ENCODE results near the gene PIM1.
A peak's percentile ranks its signal among the peaks of the same experiment; 100 is the strongest.

The PIM1 gene

GRCh38 chr6:37162740-37163139 lies 7.2 kb upstream of the PIM1 start:
- Histone ChIP-seq H3K9me3 (ENCODE audit: control insufficient read depth, insufficient read depth, low read length) (no peaks in the 10 kb centered on the region), H3K27me3 (ENCODE audit: control insufficient read depth, insufficient read depth, low read length) (no peaks in the 10 kb centered on the region), H3K36me3 (ENCODE audit: control insufficient read depth, insufficient read depth, low read length) (no peaks in the 10 kb centered on the region), H3K4me1 (ENCODE audit: control insufficient read depth, insufficient read depth, low read length) (no peaks in the 10 kb centered on the region), H3K4me3 (ENCODE audit: low read depth, low read length) (no peak overlapping the region), H3K9ac (ENCODE audit: low read depth, low read length) (no peak overlapping the region)

- Histone ChIP-seq H3K9me3 (ENCODE audit: control insufficient read depth, insufficient read depth, low read length) (no peaks in the 10 kb centered on the region), H3K9ac (ENCODE audit: low read depth, low read length) (no peak overlapping the region), H3K27me3 (ENCODE audit: control insufficient read depth, insufficient read depth, low read length) (no peaks in the 10 kb centered on the region), H3K4me1 (ENCODE audit: control insufficient read depth, insufficient read depth, low read length) (peaks cover 11% of the 10 kb centered on the region), H3K36me3 (ENCODE audit: control insufficient read depth, insufficient read depth, low read length) (peaks cover 20% of the 10 kb centered on the region), H3K4me3 (ENCODE audit: low read depth, low read length) (no peak overlapping the region)
Observed at GRCh38 chr6:37168163-37168758, 1.7 kb upstream of the PIM1 start.

- Histone ChIP-seq H3K4me3 (ENCODE audit: low read depth, low read length) (peak overlapping the region; percentile 67), H3K9me3 (ENCODE audit: control insufficient read depth, insufficient read depth, low read length) (no peaks in the 10 kb centered on the region), H3K9ac (ENCODE audit: low read depth, low read length) (peak overlapping the region; percentile 90), H3K36me3 (ENCODE audit: control insufficient read depth, insufficient read depth, low read length) (peaks cover 27% of the 10 kb centered on the region), H3K27me3 (ENCODE audit: control insufficient read depth, insufficient read depth, low read length) (no peaks in the 10 kb centered on the region), H3K4me1 (ENCODE audit: control insufficient read depth, insufficient read depth, low read length) (peaks cover 11% of the 10 kb centered on the region)
Observed at GRCh38 chr6:37168811-37169495, 999 bp upstream of the PIM1 start.

GRCh38 chr6:37170273-37171200 lies 585 bp downstream of the PIM1 start:
- Histone ChIP-seq H3K9ac (ENCODE audit: low read depth, low read length) (peak overlapping the region; percentile 85), H3K27me3 (ENCODE audit: control insufficient read depth, insufficient read depth, low read length) (no peaks in the 10 kb centered on the region), H3K4me3 (ENCODE audit: low read depth, low read length) (peak overlapping the region; percentile 88), H3K9me3 (ENCODE audit: control insufficient read depth, insufficient read depth, low read length) (no peaks in the 10 kb centered on the region), H3K36me3 (ENCODE audit: control insufficient read depth, insufficient read depth, low read length) (peaks cover 37% of the 10 kb centered on the region), H3K4me1 (ENCODE audit: control insufficient read depth, insufficient read depth, low read length) (peaks cover 14% of the 10 kb centered on the region)

- H3K4me3 ChIP-seq (ENCODE audit: low read depth, low read length): peak overlapping the region; percentile 88
- H3K27me3 ChIP-seq (ENCODE audit: control insufficient read depth, insufficient read depth, low read length): no peaks in the 10 kb centered on the region
- peaks cover 14% of the 10 kb centered on the region for H3K4me1 ChIP-seq (ENCODE audit: control insufficient read depth, insufficient read depth, low read length)
- H3K36me3 ChIP-seq (ENCODE audit: control insufficient read depth, insufficient read depth, low read length): peaks cover 37% of the 10 kb centered on the region
- H3K9ac ChIP-seq (ENCODE audit: low read depth, low read length): peak overlapping the region; percentile 85
- H3K9me3 ChIP-seq (ENCODE audit: control insufficient read depth, insufficient read depth, low read length): no peaks in the 10 kb centered on the region
Observed at GRCh38 chr6:37171201-37171969, 1.4 kb downstream of the PIM1 start.

GRCh38 chr6:37171970-37172812 lies 2.2 kb downstream of the PIM1 start:
- peak overlapping the region; percentile 85 for H3K9ac ChIP-seq (ENCODE audit: low read depth, low read length)
- H3K27me3 ChIP-seq (ENCODE audit: control insufficient read depth, insufficient read depth, low read length): no peaks in the 10 kb centered on the region
- H3K4me1 ChIP-seq (ENCODE audit: control insufficient read depth, insufficient read depth, low read length): peaks cover 14% of the 10 kb centered on the region
- H3K9me3 ChIP-seq (ENCODE audit: control insufficient read depth, insufficient read depth, low read length): no peaks in the 10 kb centered on the region
- peak overlapping the region; percentile 88 for H3K4me3 ChIP-seq (ENCODE audit: low read depth, low read length)
- H3K36me3 ChIP-seq (ENCODE audit: control insufficient read depth, insufficient read depth, low read length): peaks cover 37% of the 10 kb centered on the region

- H3K36me3 ChIP-seq (ENCODE audit: control insufficient read depth, insufficient read depth, low read length): peaks cover 37% of the 10 kb centered on the region
Observed at GRCh38 chr6:37172912-37173492, 3.0 kb downstream of the PIM1 start.

GRCh38 chr6:37173493-37174195 lies 3.7 kb downstream of the PIM1 start:
- Histone ChIP-seq H3K4me1 (ENCODE audit: control insufficient read depth, insufficient read depth, low read length) (peaks cover 8% of the 10 kb centered on the region), H3K27me3 (ENCODE audit: control insufficient read depth, insufficient read depth, low read length) (no peaks in the 10 kb centered on the region), H3K9ac (ENCODE audit: low read depth, low read length) (no peak overlapping the region), H3K4me3 (ENCODE audit: low read depth, low read length) (peak overlapping the region; percentile 88), H3K9me3 (ENCODE audit: control insufficient read depth, insufficient read depth, low read length) (no peaks in the 10 kb centered on the region), H3K36me3 (ENCODE audit: control insufficient read depth, insufficient read depth, low read length) (peaks cover 37% of the 10 kb centered on the region)

More at GRCh38 chr6:37172912-37173492, 3.0 kb downstream of the PIM1 start:
- no peaks in the 10 kb centered on the region for H3K9me3 ChIP-seq (ENCODE audit: control insufficient read depth, insufficient read depth, low read length)
- peak overlapping the region; percentile 88 for H3K4me3 ChIP-seq (ENCODE audit: low read depth, low read length)
- H3K27me3 ChIP-seq (ENCODE audit: control insufficient read depth, insufficient read depth, low read length): no peaks in the 10 kb centered on the region
- H3K4me1 ChIP-seq (ENCODE audit: control insufficient read depth, insufficient read depth, low read length): peaks cover 13% of the 10 kb centered on the region
- no peak overlapping the region for H3K9ac ChIP-seq (ENCODE audit: low read depth, low read length)

GRCh38 chr6:37174196-37174514 lies 4.2 kb downstream of the PIM1 start:
- Histone ChIP-seq H3K9ac (ENCODE audit: low read depth, low read length) (no peak overlapping the region), H3K36me3 (ENCODE audit: control insufficient read depth, insufficient read depth, low read length) (peaks cover 37% of the 10 kb centered on the region), H3K27me3 (ENCODE audit: control insufficient read depth, insufficient read depth, low read length) (no peaks in the 10 kb centered on the region), H3K4me1 (ENCODE audit: control insufficient read depth, insufficient read depth, low read length) (peaks cover 8% of the 10 kb centered on the region), H3K4me3 (ENCODE audit: low read depth, low read length) (no peak overlapping the region), H3K9me3 (ENCODE audit: control insufficient read depth, insufficient read depth, low read length) (no peaks in the 10 kb centered on the region)
